OCI-LY3 (cell line): ENCODE measurements around the gene SLC5A10.

Source experiments
- H2AFZ ChIP-seq: fragments of 200-600, 300-600 bp; shearing (Covaris generic); 2 replicates; pipeline ENCODE4 v1.6.0; 2014; ENCODE audit warnings: antibody characterized with exemption, low read depth, low read length
- H3K27ac ChIP-seq: fragments of 200-600, 300-600 bp; sonication (generic); 2 replicates; pipeline ENCODE4 v1.5.1; 2014; ENCODE audit warnings: mild to moderate bottlenecking, low read length, moderate library complexity, mixed read lengths
- H3K27me3 ChIP-seq: fragments of 200-600, 300-600 bp; sonication (generic); 2 replicates; pipeline ENCODE4 v1.6.1; 2014; ENCODE audit warnings: low read depth, low read length, mixed read lengths
- H3K36me3 ChIP-seq: fragments of 200-600, 300-600 bp; sonication (generic); replicated peaks from 2 replicates; pipeline ENCODE3; 2014; ENCODE audit warnings: low read depth, low read length, mixed read lengths
- H3K4me1 ChIP-seq: fragments of 300-600, 200-600 bp; sonication (generic); 2 replicates; pipeline ENCODE4 v1.6.1; 2014; ENCODE audit warnings: low read length, mixed read lengths
- H3K4me2 ChIP-seq: fragments of 200-600, 300-600 bp; sonication (generic); 2 replicates; pipeline ENCODE4 v1.6.1; 2014; ENCODE audit warnings: low read length, mixed read lengths
- H3K4me3 ChIP-seq: fragments of 300-600, 200-600 bp; sonication (generic); 2 replicates; pipeline ENCODE4 v1.5.1; 2014; ENCODE audit warnings: antibody characterized with exemption, mild to moderate bottlenecking, low read length, moderate library complexity
- H3K79me2 ChIP-seq: fragments of 300-600, 200-600 bp; shearing (Covaris generic); 2 replicates; pipeline ENCODE4 v1.6.1; 2014; ENCODE audit warnings: mild to moderate bottlenecking, low read length, mixed read lengths
- H3K9ac ChIP-seq: fragments of 300-600, 200-600 bp; shearing (Covaris generic); 2 replicates; pipeline ENCODE4 v1.6.0; 2014; ENCODE audit warnings: mild to moderate bottlenecking, low read length, moderate library complexity
- H3K9me3 ChIP-seq: fragments of 200-600, 300-600 bp; shearing (Covaris generic); 2 replicates; pipeline ENCODE4 v1.6.1; 2014; ENCODE audit warnings: low read length, mixed read lengths; ENCODE audit not compliant: insufficient read depth
- H4K20me1 ChIP-seq: fragments of 200-600, 300-600 bp; sonication (generic); 2 replicates; pipeline ENCODE4 v1.6.1; 2016; ENCODE audit warnings: low read length, mixed read lengths; ENCODE audit not compliant: insufficient read depth
- CTCF ChIP-seq: fragments of 200-600, 300-600 bp; sonication (generic); IDR thresholded peaks from 2 replicates; pipeline ENCODE4 v1.5.1; 2014; ENCODE audit warnings: antibody characterized with exemption, low read length, low read depth
- EZH2phosphoT487 ChIP-seq: fragments of 200-600 bp; shearing (Covaris generic); IDR thresholded peaks from 2 replicates; pipeline ENCODE4 v1.6.1; 2018; ENCODE audit warnings: antibody characterized with exemption, mixed run types, low read depth

Gene SLC5A10

GRCh38 chr17:19013806-19014627, 62.1 kb downstream of the SLC5A10 start:
- TF ChIP-seq CTCF, result no peak
- TF ChIP-seq EZH2phosphoT487, result no peak
- Histone ChIP-seq H3K9me3 (no peaks in the 10 kb centered on the region), H3K4me3 (no peak overlapping the region), H3K4me1 (no peaks in the 10 kb centered on the region), H4K20me1 (no peaks in the 10 kb centered on the region), H3K79me2 (no peaks in the 10 kb centered on the region), H3K4me2 (no peak overlapping the region), H3K27me3 (no peaks in the 10 kb centered on the region), H3K9ac (no peak overlapping the region), H3K36me3 (no peaks in the 10 kb centered on the region), H2AFZ (no peak overlapping the region), H3K27ac (no peak overlapping the region)

- no peak overlapping the region for H3K9ac ChIP-seq
- H3K4me1 ChIP-seq, result no peaks in the 10 kb centered on the region
- H2AFZ ChIP-seq, result no peak overlapping the region
Measured at GRCh38 chr17:19014628-19015215, 62.8 kb downstream of the SLC5A10 start.

GRCh38 chr17:19015428-19015827, 63.5 kb downstream of the SLC5A10 start:
- no peaks in the 10 kb centered on the region for H4K20me1 ChIP-seq
- H3K4me3 ChIP-seq, result no peak overlapping the region
- no peak overlapping the region for H2AFZ ChIP-seq
- no peak for TF ChIP-seq CTCF
- no peak overlapping the region for H3K4me2 ChIP-seq
- no peaks in the 10 kb centered on the region for H3K36me3 ChIP-seq
- H3K27me3 ChIP-seq, result no peaks in the 10 kb centered on the region
- H3K79me2 ChIP-seq, result no peaks in the 10 kb centered on the region
- H3K9ac ChIP-seq, result no peak overlapping the region
- H3K4me1 ChIP-seq, result no peaks in the 10 kb centered on the region
- H3K27ac ChIP-seq, result no peak overlapping the region
- H3K9me3 ChIP-seq, result no peaks in the 10 kb centered on the region

More at GRCh38 chr17:19014628-19015215, 62.8 kb downstream of the SLC5A10 start:
- no peak for TF ChIP-seq CTCF
- TF ChIP-seq EZH2phosphoT487, result no peak
- no peaks in the 10 kb centered on the region for H3K9me3 ChIP-seq
- H3K27ac ChIP-seq, result no peak overlapping the region
- H3K36me3 ChIP-seq, result no peaks in the 10 kb centered on the region
- no peaks in the 10 kb centered on the region for H3K27me3 ChIP-seq
- no peaks in the 10 kb centered on the region for H4K20me1 ChIP-seq
- H3K4me2 ChIP-seq, result no peak overlapping the region
- H3K79me2 ChIP-seq, result no peaks in the 10 kb centered on the region
- H3K4me3 ChIP-seq, result no peak overlapping the region

GRCh38 chr17:19016297-19016696, 64.3 kb downstream of the SLC5A10 start:
- TF ChIP-seq EZH2phosphoT487 (no peak), CTCF (no peak)
- H2AFZ ChIP-seq, result no peak overlapping the region

More at GRCh38 chr17:19016297-19016696, 64.3 kb downstream of the SLC5A10 start:
- H3K4me3 ChIP-seq, result no peak overlapping the region
- H3K27me3 ChIP-seq, result no peaks in the 10 kb centered on the region
- no peaks in the 10 kb centered on the region for H3K36me3 ChIP-seq
- no peaks in the 10 kb centered on the region for H3K79me2 ChIP-seq
- H3K9me3 ChIP-seq, result no peaks in the 10 kb centered on the region
- no peak overlapping the region for H3K27ac ChIP-seq
- H4K20me1 ChIP-seq, result no peaks in the 10 kb centered on the region
- no peak overlapping the region for H3K9ac ChIP-seq
- H3K4me2 ChIP-seq, result no peak overlapping the region
- no peaks in the 10 kb centered on the region for H3K4me1 ChIP-seq
